ENCODE measurements around the gene SLC7A14. TPM values are rescaled to one million over a fixed set of nuclear protein-coding genes. Genes with fewer than 3 reads are reported as not detected.

Gene SLC7A14
- total RNA-seq, 1 donor: under 0.01 TPM

DNA sequence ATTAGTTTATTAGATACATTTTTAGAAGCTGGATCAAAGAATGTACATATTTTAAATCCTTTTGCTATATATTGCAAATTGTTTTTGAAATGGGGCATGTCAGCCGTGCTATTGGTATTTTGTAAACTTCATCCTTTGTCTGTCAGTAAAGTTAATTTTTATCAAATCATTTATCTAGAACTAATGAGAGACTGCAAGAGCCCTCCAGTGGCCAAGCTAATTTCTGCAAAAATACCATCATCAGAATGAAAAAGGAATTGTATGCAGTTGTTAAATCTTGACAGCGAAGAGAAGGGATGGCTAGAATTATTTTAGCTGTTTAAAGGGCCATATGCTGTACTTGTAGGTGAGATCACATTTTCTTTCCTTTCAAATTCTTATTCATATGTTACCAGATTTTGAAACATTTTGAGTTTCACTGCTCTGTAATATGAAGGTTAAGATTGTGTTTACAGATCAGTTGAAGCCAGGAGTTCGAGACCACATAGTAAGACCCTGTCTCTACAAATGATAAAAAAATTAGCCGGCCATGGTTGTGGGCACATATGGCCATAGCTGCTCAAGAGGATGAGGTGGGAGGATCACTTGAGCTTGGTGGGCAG, 175.3 kb downstream of the SLC7A14 start:
- Histone ChIP-seq H3K9me3 (ENCODE audit: low read depth, low read length) (no peaks in the 10 kb centered on the region), H3K4me3 (ENCODE audit: low read length) (no peak overlapping the region), H3K27me3 (ENCODE audit: insufficient read depth, low read length) (no peaks in the 10 kb centered on the region), H3K4me1 (ENCODE audit: insufficient read depth, low read length) (no peaks in the 10 kb centered on the region)

Other genes with a start within 250 kb of the SLC7A14 start
- 107 TPM for gene SKIL, start 228.4 kb downstream of the SLC7A14 start, total RNA-seq
- 0.21 TPM for gene CLDN11, start 167.2 kb downstream of the SLC7A14 start, total RNA-seq

Measured in mononuclear cell (primary cell).